Neural cell (in vitro differentiated cells): ENCODE measurements around the gene ZSCAN21. TPM values are rescaled to one million over a fixed set of nuclear protein-coding genes. Genes with fewer than 3 reads are reported as not detected.

ENCODE experiments used
- H2AFZ ChIP-seq: fragments of 200-600, 300-800 bp; sonication (generic), shearing (Covaris generic); 2 replicates; pipeline ENCODE4 v1.6.0; 2014; ENCODE audit warnings: low read depth, mild to moderate bottlenecking, antibody characterized with exemption, low read length, moderate library complexity
- H3F3A ChIP-seq: fragments of 200-600 bp; shearing (Covaris generic); 2 replicates; pipeline ENCODE4 v1.6.1; 2016; ENCODE audit warnings: mild to moderate bottlenecking, moderate library complexity, mixed read lengths, antibody characterized with exemption, low read length; ENCODE audit not compliant: insufficient read depth, poor library complexity, severe bottlenecking
- H3K27ac ChIP-seq: fragments of 200-600, 300-800 bp; sonication (generic), shearing (Covaris generic); 2 replicates; pipeline ENCODE4 v1.5.1; 2014; ENCODE audit warnings: mild to moderate bottlenecking, low read length, moderate library complexity
- H3K27me3 ChIP-seq: fragments of 300-800, 200-600 bp; sonication (generic), shearing (Covaris generic); 2 replicates; pipeline ENCODE4 v1.6.0; 2014; ENCODE audit warnings: mild to moderate bottlenecking, low read depth, low read length, moderate library complexity; ENCODE audit not compliant: insufficient read depth
- H3K36me3 ChIP-seq: fragments of 300-800, 200-600 bp; sonication (generic), shearing (Covaris generic); 2 replicates; pipeline ENCODE4 v1.5.1; 2014; ENCODE audit warnings: mild to moderate bottlenecking, antibody characterized with exemption, low read length, moderate library complexity; ENCODE audit not compliant: insufficient read depth
- H3K4me2 ChIP-seq: fragments of 300-800, 200-600 bp; sonication (generic), shearing (Covaris generic); 2 replicates; pipeline ENCODE4 v1.6.0; 2014; ENCODE audit warnings: mild to moderate bottlenecking, low read length
- H3K4me3 ChIP-seq: fragments of 300-800, 200-600 bp; sonication (generic), shearing (Covaris generic); 2 replicates; pipeline ENCODE4 v1.5.1; 2014; ENCODE audit warnings: mild to moderate bottlenecking, low read length, moderate library complexity
- H3K79me2 ChIP-seq: fragments of 200-600 bp; shearing (Covaris generic); replicated peaks from 2 replicates; pipeline ENCODE4 v1.6.0; 2014; ENCODE audit warnings: mild to moderate bottlenecking, low read length, moderate library complexity; ENCODE audit not compliant: insufficient read depth
- H3K9ac ChIP-seq: fragments of 300-800, 200-600 bp; sonication (generic), shearing (Covaris generic); 2 replicates; pipeline ENCODE4 v1.6.1; 2016; ENCODE audit warnings: mild to moderate bottlenecking, low read length, mixed read lengths
- H3K9me2 ChIP-seq: fragments of 200-600 bp; shearing (Covaris generic); 2 replicates; pipeline ENCODE4 v1.6.1; 2016; ENCODE audit warnings: mild to moderate bottlenecking, low read length, mixed read lengths; ENCODE audit not compliant: insufficient read depth
- H3K9me3 ChIP-seq: fragments of 200-600, 300-800 bp; sonication (generic), shearing (Covaris generic); 2 replicates; pipeline ENCODE4 v1.6.1; 2016; ENCODE audit warnings: mild to moderate bottlenecking, mixed run types, low read length, moderate library complexity, mixed read lengths
- H4K20me1 ChIP-seq: fragments of 200-600 bp; shearing (Covaris generic); 2 replicates; pipeline ENCODE4 v1.6.1; 2016; ENCODE audit warnings: mild to moderate bottlenecking, mixed run types; ENCODE audit not compliant: insufficient read depth
- CTCF ChIP-seq: fragments of 450-650 bp; IDR thresholded peaks from 2 replicates; pipeline ENCODE4 v1.5.1; 2014; ENCODE audit warnings: antibody characterized with exemption, mild to moderate bottlenecking, moderate library complexity; ENCODE audit not compliant: poor library complexity, severe bottlenecking
- EP300 ChIP-seq: fragments of 450-650 bp; conservative IDR thresholded peaks from 2 replicates; pipeline ENCODE4 v1.6.1; 2014; ENCODE audit warnings: antibody characterized with exemption, mild to moderate bottlenecking, moderate library complexity; ENCODE audit not compliant: poor library complexity, severe bottlenecking
- EZH2 ChIP-seq: fragments of 200-600, 300-800 bp; shearing (Covaris generic), sonication (generic); IDR thresholded peaks from 2 replicates; pipeline ENCODE4 v1.6.1; 2014; ENCODE audit warnings: antibody characterized with exemption, low read length, borderline replicate concordance, mild to moderate bottlenecking; ENCODE audit not compliant: insufficient read depth, poor library complexity, severe bottlenecking
- MXI1 ChIP-seq: fragments of 450-650 bp; conservative IDR thresholded peaks from 2 replicates; pipeline ENCODE4 v1.6.1; 2014; ENCODE audit warnings: antibody characterized with exemption, mild to moderate bottlenecking; ENCODE audit not compliant: poor library complexity, severe bottlenecking
- POLR2AphosphoS5 ChIP-seq: IDR thresholded peaks from 2 replicates; pipeline ENCODE4 v1.6.1; 2012
- RAD21 ChIP-seq: fragments of 450-650 bp; conservative IDR thresholded peaks from 2 replicates; pipeline ENCODE4 v1.6.1; 2014; ENCODE audit warnings: antibody characterized with exemption, mild to moderate bottlenecking, moderate library complexity
- REST ChIP-seq: IDR thresholded peaks from 2 replicates; pipeline ENCODE4 v1.6.1; 2012; ENCODE audit warnings: borderline replicate concordance
- SMC3 ChIP-seq: fragments of 450-650 bp; conservative IDR thresholded peaks from 2 replicates; pipeline ENCODE4 v1.6.1; 2014; ENCODE audit warnings: antibody characterized with exemption, mild to moderate bottlenecking, moderate library complexity; ENCODE audit not compliant: poor library complexity
- TAF1 ChIP-seq: IDR thresholded peaks from 2 replicates; pipeline ENCODE4 v1.6.1; 2012; ENCODE audit warnings: low read depth
- polyA plus RNA-seq: library from polyadenylated mRNA; depleted of rRNA; stranded (reverse); fragments of >200 nt; gene quantifications from 2 replicates; pipeline ENCODE4 v1.2.3, GENCODE V29; 2014

Gene ZSCAN21
- polyA plus RNA-seq, 1 donor from 2014 or later, result 27.6 TPM

GRCh38 chr7:100035876-100036275 lies 13.7 kb upstream of the ZSCAN21 start:
- Histone ChIP-seq H3K9ac (no peak overlapping the region), H3K4me3 (no peak overlapping the region), H3K36me3 (peaks cover 9% of the 10 kb centered on the region), H3F3A (no peaks in the 10 kb centered on the region), H3K9me2 (no peaks in the 10 kb centered on the region), H3K27me3 (no peaks in the 10 kb centered on the region), H3K79me2 (no peaks in the 10 kb centered on the region), H3K9me3 (no peaks in the 10 kb centered on the region), H3K4me2 (no peak overlapping the region), H4K20me1 (no peaks in the 10 kb centered on the region), H2AFZ (no peak overlapping the region), H3K27ac (no peak overlapping the region)
- TF ChIP-seq REST (no peak), MXI1 (no peak), RAD21 (no peak), TAF1 (no peak), CTCF (no peak), POLR2AphosphoS5 (no peak), EP300 (no peak), EZH2 (no peak), SMC3 (no peak)

GRCh38 chr7:100038326-100038725 lies 11.2 kb upstream of the ZSCAN21 start:
- no peak overlapping the region for H3K4me2 ChIP-seq
- no peak overlapping the region for H3K9ac ChIP-seq
- no peaks in the 10 kb centered on the region for H3K27me3 ChIP-seq
- no peaks in the 10 kb centered on the region for H3K79me2 ChIP-seq
- no peaks in the 10 kb centered on the region for H3K9me2 ChIP-seq
- H4K20me1 ChIP-seq, result no peaks in the 10 kb centered on the region
- peaks cover 9% of the 10 kb centered on the region for H3K36me3 ChIP-seq
- H3K27ac ChIP-seq, result no peak overlapping the region
- no peak overlapping the region for H3K4me3 ChIP-seq
- H2AFZ ChIP-seq, result no peak overlapping the region
- no peaks in the 10 kb centered on the region for H3K9me3 ChIP-seq
- no peaks in the 10 kb centered on the region for H3F3A ChIP-seq
- TF ChIP-seq SMC3 (no peak), EP300 (no peak)

GRCh38 chr7:100040575-100040974 lies 9.0 kb upstream of the ZSCAN21 start:
- Histone ChIP-seq H4K20me1 (no peaks in the 10 kb centered on the region), H3K36me3 (peaks cover 2% of the 10 kb centered on the region), H3K4me2 (no peak overlapping the region), H2AFZ (no peak overlapping the region), H3K27ac (no peak overlapping the region), H3K27me3 (no peaks in the 10 kb centered on the region), H3K9me2 (no peaks in the 10 kb centered on the region), H3K4me3 (no peak overlapping the region), H3F3A (no peaks in the 10 kb centered on the region), H3K9ac (no peak overlapping the region), H3K79me2 (no peaks in the 10 kb centered on the region), H3K9me3 (no peaks in the 10 kb centered on the region)
- TF ChIP-seq SMC3, result no peak
- no peak for TF ChIP-seq CTCF
- TF ChIP-seq REST, result no peak
